ENCODE data around the gene VENTX. TPM values are rescaled to one million over a fixed set of nuclear protein-coding genes. Genes with fewer than 3 reads are reported as not detected.

Gene VENTX
- total RNA-seq, 4 donors from 2014 or later = 0.21 to 1.3 (median 0.51) TPM; not detected in 1

DNA sequence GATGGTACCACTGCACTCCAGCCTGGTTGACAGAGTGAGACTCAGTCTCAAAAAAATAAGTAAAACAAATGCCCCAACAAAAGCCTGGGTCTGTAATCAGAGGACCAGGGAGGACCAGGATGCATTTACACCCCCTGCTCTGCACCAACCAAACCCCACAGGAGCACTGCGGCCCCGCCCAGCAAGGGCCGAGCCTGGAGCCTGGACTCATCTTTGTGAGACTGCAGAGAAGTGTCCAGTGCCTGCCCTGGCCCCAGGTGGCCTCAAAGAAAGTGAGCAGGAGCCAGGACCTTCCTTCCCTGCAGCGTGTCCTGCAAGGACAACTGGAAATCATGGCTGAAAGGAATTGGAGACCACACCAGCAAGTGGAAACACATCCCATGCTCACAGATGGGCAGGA lies 46.0 kb upstream of the VENTX start:
- no peak for DNase-seq
- Histone ChIP-seq H3K36me3 (no peaks in the 10 kb centered on the region), H3K27ac (no peak overlapping the region), H3K9me3 (no peaks in the 10 kb centered on the region), H3K4me1 (no peaks in the 10 kb centered on the region), H3K27me3 (no peaks in the 10 kb centered on the region), H3K4me3 (no peak overlapping the region)
- intact Hi-C loops (cut with DNase I; ENCODE audit: low total_unique reads) = no loop called here
- TF ChIP-seq POLR2A (IDR thresholded peaks at IDR 0.05) = no peak
- TF ChIP-seq, protein P1, sequence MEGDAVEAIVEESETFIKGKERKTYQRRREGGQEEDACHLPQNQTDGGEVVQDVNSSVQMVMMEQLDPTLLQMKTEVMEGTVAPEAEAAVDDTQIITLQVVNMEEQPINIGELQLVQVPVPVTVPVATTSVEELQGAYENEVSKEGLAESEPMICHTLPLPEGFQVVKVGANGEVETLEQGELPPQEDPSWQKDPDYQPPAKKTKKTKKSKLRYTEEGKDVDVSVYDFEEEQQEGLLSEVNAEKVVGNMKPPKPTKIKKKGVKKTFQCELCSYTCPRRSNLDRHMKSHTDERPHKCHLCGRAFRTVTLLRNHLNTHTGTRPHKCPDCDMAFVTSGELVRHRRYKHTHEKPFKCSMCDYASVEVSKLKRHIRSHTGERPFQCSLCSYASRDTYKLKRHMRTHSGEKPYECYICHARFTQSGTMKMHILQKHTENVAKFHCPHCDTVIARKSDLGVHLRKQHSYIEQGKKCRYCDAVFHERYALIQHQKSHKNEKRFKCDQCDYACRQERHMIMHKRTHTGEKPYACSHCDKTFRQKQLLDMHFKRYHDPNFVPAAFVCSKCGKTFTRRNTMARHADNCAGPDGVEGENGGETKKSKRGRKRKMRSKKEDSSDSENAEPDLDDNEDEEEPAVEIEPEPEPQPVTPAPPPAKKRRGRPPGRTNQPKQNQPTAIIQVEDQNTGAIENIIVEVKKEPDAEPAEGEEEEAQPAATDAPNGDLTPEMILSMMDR (IDR thresholded peaks at IDR 0.05) = no peak

DNA sequence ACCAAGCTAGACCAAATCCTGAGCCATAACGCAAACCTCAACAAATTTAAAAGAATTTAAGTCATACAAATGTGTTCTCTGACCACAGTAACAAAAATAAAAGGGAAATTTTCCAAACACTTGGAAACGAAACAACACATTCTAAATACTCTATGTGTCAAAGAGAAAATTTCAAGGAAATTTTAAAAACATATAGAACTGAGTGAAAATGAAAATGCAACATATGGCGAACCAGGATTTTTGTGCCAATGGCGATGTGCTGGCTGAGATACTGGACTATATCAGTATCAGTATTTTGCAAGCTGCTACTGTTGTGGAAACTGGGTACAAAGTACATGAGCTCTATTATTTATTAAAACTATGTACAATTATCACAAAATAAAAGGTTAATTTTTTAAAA lies 43.5 kb upstream of the VENTX start:
- Histone ChIP-seq H3K9me3 (no peaks in the 10 kb centered on the region), H3K36me3 (no peaks in the 10 kb centered on the region), H3K4me3 (no peak overlapping the region), H3K27ac (no peak overlapping the region), H3K4me1 (no peaks in the 10 kb centered on the region), H3K27me3 (no peaks in the 10 kb centered on the region)
- no peak for DNase-seq
- TF ChIP-seq POLR2A (IDR thresholded peaks at IDR 0.05) = no peak
- TF ChIP-seq, protein P1 (IDR thresholded peaks at IDR 0.05) = no peak
- intact Hi-C loops (cut with DNase I; ENCODE audit: low total_unique reads) = no loop called here

DNA sequence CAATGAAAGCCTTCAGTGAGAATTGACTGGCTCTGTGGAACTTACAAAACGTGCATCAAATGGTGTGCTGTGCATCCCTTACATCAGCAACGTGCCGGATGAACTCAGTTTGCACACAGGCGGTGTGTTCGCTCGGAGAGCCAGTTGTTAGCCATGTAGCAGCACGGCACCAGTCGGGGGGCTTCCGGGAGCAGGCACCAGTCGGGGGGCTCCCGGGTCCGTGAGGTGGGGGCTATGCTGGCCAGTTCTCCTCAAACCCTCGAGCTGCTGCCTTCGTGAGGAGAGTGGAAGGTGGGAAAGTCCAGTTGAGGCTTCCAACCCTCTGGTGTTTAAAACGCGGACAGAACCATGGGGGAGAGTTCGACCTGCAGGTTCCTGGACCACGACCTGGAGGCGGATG lies 42.6 kb upstream of the VENTX start:
- Histone ChIP-seq H3K4me1 (no peaks in the 10 kb centered on the region), H3K4me3 (no peak overlapping the region), H3K9me3 (no peaks in the 10 kb centered on the region), H3K27ac (no peak overlapping the region), H3K27me3 (no peaks in the 10 kb centered on the region), H3K36me3 (no peaks in the 10 kb centered on the region)
- no peak for TF ChIP-seq POLR2A (IDR thresholded peaks at IDR 0.05)
- TF ChIP-seq, protein P1 (IDR thresholded peaks at IDR 0.05) = no peak
- intact Hi-C loops (cut with DNase I; ENCODE audit: low total_unique reads) = no loop called here
- no peak for DNase-seq

DNA sequence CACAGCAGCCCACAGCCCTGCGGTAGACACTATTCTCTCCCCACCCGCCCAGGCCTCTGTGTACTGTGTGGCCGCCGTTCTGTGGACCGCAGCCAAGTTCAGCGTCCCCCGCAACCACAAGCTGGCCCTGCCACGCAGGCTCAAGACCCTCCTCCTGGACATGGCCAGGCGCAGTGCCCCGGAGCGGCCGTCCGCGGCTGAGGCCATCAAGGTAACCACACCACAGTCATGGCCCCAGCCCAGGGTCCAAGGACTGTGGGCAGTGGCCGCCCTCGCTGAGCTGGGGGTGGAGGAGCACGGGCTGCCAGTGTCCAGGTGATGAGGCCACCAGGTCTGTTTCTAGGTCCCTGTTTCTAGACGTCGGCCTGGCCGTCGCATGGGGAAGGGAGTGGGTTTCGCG lies 42.0 kb upstream of the VENTX start:
- no peak for DNase-seq
- H3K27ac ChIP-seq = no peak overlapping the region
- no peaks in the 10 kb centered on the region for H3K9me3 ChIP-seq
- H3K4me1 ChIP-seq = no peaks in the 10 kb centered on the region
- H3K36me3 ChIP-seq = no peaks in the 10 kb centered on the region
- intact Hi-C loops (cut with DNase I; ENCODE audit: low total_unique reads) = no loop called here
- TF ChIP-seq, protein P1 (IDR thresholded peaks at IDR 0.05) = no peak
- TF ChIP-seq POLR2A (IDR thresholded peaks at IDR 0.05) = no peak
- no peaks in the 10 kb centered on the region for H3K27me3 ChIP-seq
- no peak overlapping the region for H3K4me3 ChIP-seq

DNA sequence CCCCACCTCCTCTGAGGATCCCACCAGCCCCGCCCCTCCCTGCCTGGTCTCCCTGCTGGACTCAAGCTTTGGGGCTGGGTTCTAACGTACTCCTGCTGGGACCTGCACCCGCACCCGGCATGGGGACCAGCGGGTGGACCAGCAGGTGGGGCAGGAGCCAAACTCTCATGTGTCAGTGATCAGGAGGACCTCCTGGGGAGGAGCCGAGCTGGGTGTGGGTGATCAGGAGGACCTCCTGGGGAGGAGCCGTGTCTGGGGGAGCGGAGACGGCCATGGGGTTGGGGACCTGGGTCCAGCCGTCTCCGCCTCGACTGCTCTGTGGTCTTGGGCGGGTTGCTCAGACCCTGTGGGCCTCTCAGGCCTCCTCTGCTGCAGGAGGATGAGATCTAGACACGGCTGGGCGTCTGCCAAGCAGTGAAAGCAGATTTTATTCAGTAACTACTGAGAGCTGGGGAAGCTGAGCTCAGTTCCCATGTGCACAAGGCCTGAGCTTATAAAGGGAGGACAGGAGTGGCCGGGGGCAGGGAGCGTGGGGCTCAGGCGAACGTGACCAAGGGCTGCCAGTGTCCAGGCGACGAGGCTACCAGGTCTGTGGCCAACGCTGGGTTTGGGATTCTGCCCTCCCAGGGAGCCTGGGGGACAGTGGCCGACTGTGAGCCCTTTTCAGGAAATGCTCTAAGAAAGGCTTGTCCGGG lies 41.3 kb upstream of the VENTX start:
- Histone ChIP-seq H3K4me1 (no peaks in the 10 kb centered on the region), H3K27me3 (no peaks in the 10 kb centered on the region), H3K4me3 (no peak overlapping the region), H3K9me3 (no peaks in the 10 kb centered on the region), H3K36me3 (no peaks in the 10 kb centered on the region), H3K27ac (no peak overlapping the region)
- intact Hi-C loops (cut with DNase I; ENCODE audit: low total_unique reads) = no loop called here
- TF ChIP-seq POLR2A (IDR thresholded peaks at IDR 0.05) = no peak
- TF ChIP-seq, protein P1 (IDR thresholded peaks at IDR 0.05) = no peak
- no peak for DNase-seq
